Thyroid gland (tissue), 4 donors: ENCODE measurements around the gene RASA1.

Experiments used
- CTCF ChIP-seq, 6 experiments: fragments of 200-600 bp in 3 of 6; fragments of 450-650 bp in 3 of 6; sonication (generic) in 3 of 6; IDR thresholded peaks; one replicate each; pipeline ENCODE4 v1.5.1; 2016 to 2019; ENCODE audit warnings: antibody characterized with exemption in 6 of 6, mild to moderate bottlenecking in 2 of 6, inconsistent platforms in 1 of 6, moderate library complexity in 1 of 6
- POLR2A ChIP-seq, 2 donors: fragments of 450-650 bp; IDR thresholded peaks; one replicate each; pipeline ENCODE4 v1.6.1; 2017; ENCODE audit warnings: antibody characterized with exemption in 2 of 2, mild to moderate bottlenecking in 2 of 2, moderate library complexity in 1 of 2

GRCh38 chr5:87393331-87393730 is 125.6 kb downstream of the RASA1 start:
- no peak for TF ChIP-seq CTCF (IDR thresholded peaks at IDR 0.05)
- no peak for TF ChIP-seq POLR2A (IDR thresholded peaks at IDR 0.05)
